Keratinocyte (primary cell): ENCODE results near the gene REX1BD. TPM values are rescaled to one million over a fixed set of nuclear protein-coding genes. Genes with fewer than 3 reads are reported as not detected.

Experiments used
- DNase-seq: peaks from one replicate; pipeline ENCODE4 v3.0.0-alpha.2; 2011; ENCODE audit warnings: low read depth, missing footprints, low spot score
- FAIRE-seq: peaks from 2 replicates; lab custom pipeline; 2011; peaks lifted over from hg19 to GRCh38; lab: Jason Lieb, UNC
- H2AFZ ChIP-seq: 2 replicates; pipeline ENCODE4 v1.6.0; 2012; ENCODE audit warnings: low read length, control low read depth, inconsistent platforms; ENCODE audit not compliant: control insufficient read depth
- H3K27ac ChIP-seq: 2 replicates; pipeline ENCODE4 v1.5.1; 2011; ENCODE audit warnings: low read length; ENCODE audit not compliant: control insufficient read depth, insufficient read depth
- H3K27me3 ChIP-seq: 3 replicates; pipeline ENCODE4 v1.6.0; 2011; ENCODE audit warnings: low read length; ENCODE audit not compliant: control insufficient read depth, insufficient read depth; ENCODE audit errors: extremely low read depth
- H3K36me3 ChIP-seq, 2 experiments: 2 replicates in 1 of 2; 3 replicates in 1 of 2; pipeline ENCODE4 v1.5.1; 2011; ENCODE audit warnings: low read length in 2 of 2, mild to moderate bottlenecking in 1 of 2; ENCODE audit not compliant: control insufficient read depth in 2 of 2, insufficient read depth in 2 of 2; ENCODE audit errors: extremely low read depth in 1 of 2
- H3K4me1 ChIP-seq: 3 replicates; pipeline ENCODE4 v1.5.1; 2011; ENCODE audit warnings: low read length; ENCODE audit not compliant: control insufficient read depth, insufficient read depth; ENCODE audit errors: extremely low read depth
- H3K4me2 ChIP-seq: 3 replicates; pipeline ENCODE4 v1.6.0; 2011; ENCODE audit warnings: low read depth, low read length; ENCODE audit not compliant: control insufficient read depth, insufficient read depth; ENCODE audit errors: extremely low read depth
- H3K4me3 ChIP-seq, 3 experiments: fragments of 200-600 bp in 1 of 3; sonication (generic) in 1 of 3; 2 replicates in 2 of 3; 3 replicates in 1 of 3; pipeline ENCODE4 v1.5.1; 2011 to 2016; ENCODE audit warnings: low read length in 3 of 3, mild to moderate bottlenecking in 3 of 3, control low read depth in 2 of 3, inconsistent platforms in 1 of 3, low read depth in 1 of 3, mixed read lengths in 1 of 3, mixed run types in 1 of 3, moderate library complexity in 1 of 3; ENCODE audit not compliant: control insufficient read depth in 2 of 3, insufficient read depth in 2 of 3; ENCODE audit errors: extremely low read depth in 1 of 3
- H3K79me2 ChIP-seq: 2 replicates; pipeline ENCODE4 v1.6.0; 2012; ENCODE audit warnings: low read length; ENCODE audit not compliant: control insufficient read depth, insufficient read depth
- H3K9ac ChIP-seq: 3 replicates; pipeline ENCODE4 v1.6.0; 2011; ENCODE audit warnings: low read length; ENCODE audit not compliant: control insufficient read depth, insufficient read depth; ENCODE audit errors: extremely low read depth
- H3K9me1 ChIP-seq: 3 replicates; pipeline ENCODE4 v1.6.0; 2011; ENCODE audit warnings: low read length; ENCODE audit not compliant: control insufficient read depth, insufficient read depth; ENCODE audit errors: extremely low read depth
- H3K9me3 ChIP-seq: 2 replicates; pipeline ENCODE4 v1.5.1; 2012; ENCODE audit warnings: low read depth, low read length; ENCODE audit not compliant: control insufficient read depth
- H4K20me1 ChIP-seq: 3 replicates; pipeline ENCODE4 v1.6.0; 2011; ENCODE audit warnings: low read length; ENCODE audit not compliant: control insufficient read depth, insufficient read depth; ENCODE audit errors: extremely low read depth
- EZH2 ChIP-seq: IDR thresholded peaks from one replicate; pipeline ENCODE4 v1.6.1; 2012; ENCODE audit warnings: inconsistent platforms, mild to moderate bottlenecking, low read length, moderate library complexity
- dilution Hi-C: fragments of 300-500 bp; cut with MboI; formaldehyde crosslinking; loops from one replicate; pipeline ENCODE4 v1.7.0; 2020; ENCODE audit warnings: low sequenced_read_pairs; ENCODE audit not compliant: extremely low pct_ligation_motif_present
- polyA plus RNA-seq, 5 experiments: library from polyadenylated mRNA; depleted of rRNA in 3 of 5; stranded (reverse) in 3 of 5; stranded (forward) in 1 of 5; unstranded in 1 of 5; fragments of >200 nt; gene quantifications; 1 replicate in 1 of 5; 2 replicates in 3 of 5; 3 replicates in 1 of 5; pipeline versions ENCODE4 v1.2.1 to v1.2.3, GENCODE V29; 2011 to 2012; ENCODE audit warnings: missing spikeins in 2 of 5, low read depth in 1 of 5, low replicate concordance in 1 of 5
- TF ChIP-seq, protein P1 (sequence below), 3 experiments: IDR thresholded peaks in 1 of 3; conservative IDR thresholded peaks in 1 of 3; optimal IDR thresholded peaks in 1 of 3; 2 replicates in 2 of 3; 3 replicates in 1 of 3; pipeline versions ENCODE3 to v1.5.1; 2011; ENCODE audit warnings: low read length in 3 of 3, mild to moderate bottlenecking in 3 of 3, moderate library complexity in 2 of 3, control low read depth in 1 of 3, inconsistent platforms in 1 of 3; ENCODE audit not compliant: insufficient read depth in 2 of 3; ENCODE audit errors: extremely low read depth in 1 of 3

The REX1BD gene
- polyA plus RNA-seq, 1 donor (not counting 4 experiments of a cell fraction or from before 2014, with no cell fraction given), result 31.9 TPM

DNA sequence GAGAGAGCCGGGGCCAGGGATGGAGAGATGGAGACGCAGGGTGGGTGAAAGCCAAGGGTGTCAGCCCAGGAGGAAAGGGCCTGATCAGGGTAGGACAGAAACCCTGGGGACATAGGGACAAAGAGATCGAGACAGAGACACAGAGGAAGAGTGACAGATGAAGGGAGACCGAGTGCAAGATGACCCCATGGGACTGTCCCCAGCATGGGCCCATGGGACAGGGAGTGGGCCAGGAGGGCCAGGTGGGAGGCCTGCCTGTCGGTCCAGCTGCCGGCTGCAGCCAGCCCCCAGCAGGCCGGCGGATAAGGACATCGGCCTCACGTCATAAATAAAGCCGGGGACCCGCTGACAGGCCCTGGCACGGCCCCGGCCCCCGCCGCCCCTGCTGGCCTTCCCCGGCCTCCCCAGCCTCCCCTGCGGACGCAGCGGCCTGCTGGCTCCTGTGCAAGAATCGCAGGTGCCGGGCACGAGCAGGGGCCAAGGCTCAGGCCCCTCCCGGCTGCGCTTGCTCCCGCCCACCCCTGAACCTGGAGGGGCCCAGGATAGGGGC is 6.3 kb downstream of the REX1BD start:
- Histone ChIP-seq H3K4me2 (peak overlapping the region; percentile 70), H3K4me1 (peaks cover 6% of the 10 kb centered on the region), H3K9ac (no peak overlapping the region), H3K4me3 (peak overlapping the region; percentile 20 to 33 (median 29)), H4K20me1 (no peaks in the 10 kb centered on the region), H3K79me2 (peaks cover 6% of the 10 kb centered on the region), H3K9me1 (no peaks in the 10 kb centered on the region), H3K27ac (no peak overlapping the region), H3K27me3 (no peaks in the 10 kb centered on the region), H3K36me3 (peaks cover 5 to 8% of the 10 kb centered on the region in 2 experiments), H3K9me3 (no peaks in the 10 kb centered on the region), H2AFZ (no peak overlapping the region)
- FAIRE-seq (no peak), DNase-seq (no peak)
- dilution Hi-C loops, result no loop called here
- TF ChIP-seq, protein P1, sequence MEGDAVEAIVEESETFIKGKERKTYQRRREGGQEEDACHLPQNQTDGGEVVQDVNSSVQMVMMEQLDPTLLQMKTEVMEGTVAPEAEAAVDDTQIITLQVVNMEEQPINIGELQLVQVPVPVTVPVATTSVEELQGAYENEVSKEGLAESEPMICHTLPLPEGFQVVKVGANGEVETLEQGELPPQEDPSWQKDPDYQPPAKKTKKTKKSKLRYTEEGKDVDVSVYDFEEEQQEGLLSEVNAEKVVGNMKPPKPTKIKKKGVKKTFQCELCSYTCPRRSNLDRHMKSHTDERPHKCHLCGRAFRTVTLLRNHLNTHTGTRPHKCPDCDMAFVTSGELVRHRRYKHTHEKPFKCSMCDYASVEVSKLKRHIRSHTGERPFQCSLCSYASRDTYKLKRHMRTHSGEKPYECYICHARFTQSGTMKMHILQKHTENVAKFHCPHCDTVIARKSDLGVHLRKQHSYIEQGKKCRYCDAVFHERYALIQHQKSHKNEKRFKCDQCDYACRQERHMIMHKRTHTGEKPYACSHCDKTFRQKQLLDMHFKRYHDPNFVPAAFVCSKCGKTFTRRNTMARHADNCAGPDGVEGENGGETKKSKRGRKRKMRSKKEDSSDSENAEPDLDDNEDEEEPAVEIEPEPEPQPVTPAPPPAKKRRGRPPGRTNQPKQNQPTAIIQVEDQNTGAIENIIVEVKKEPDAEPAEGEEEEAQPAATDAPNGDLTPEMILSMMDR (optimal IDR thresholded peaks at IDR 0.05 in 1 of 3, IDR thresholded peaks at IDR 0.05 in 1 of 3, conservative IDR thresholded peaks at IDR 0.05 in 1 of 3; ENCODE audit: extremely low read depth in 1 of 3, insufficient read depth in 2 of 3, low read length in 3 of 3), result no peak
- TF ChIP-seq EZH2, result no peak

DNA sequence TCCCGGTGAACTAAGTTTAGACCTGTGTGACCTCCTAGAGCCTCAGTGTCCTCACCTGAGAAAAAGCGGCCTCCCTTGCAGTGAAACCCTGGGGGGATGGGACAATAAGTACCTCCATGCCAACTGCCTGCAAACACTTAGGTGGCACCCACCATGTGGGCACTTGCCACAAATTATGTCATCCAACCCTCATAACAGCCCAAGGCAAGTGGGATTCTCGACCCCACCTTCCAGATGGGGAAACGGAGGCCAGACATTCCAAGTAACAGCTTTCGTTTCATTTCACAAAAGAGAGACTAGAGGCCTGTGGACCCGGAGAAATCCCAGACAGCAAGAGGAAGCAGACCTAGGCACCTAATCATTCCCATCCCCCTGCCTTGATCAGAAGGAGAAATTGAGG is 6.9 kb downstream of the REX1BD start:
- dilution Hi-C loops, result no loop called here
- H3K4me2 ChIP-seq, result no peak overlapping the region
- H4K20me1 ChIP-seq, result no peaks in the 10 kb centered on the region
- no peak for TF ChIP-seq EZH2
- TF ChIP-seq, protein P1 (optimal IDR thresholded peaks at IDR 0.05 in 1 of 3, IDR thresholded peaks at IDR 0.05 in 1 of 3, conservative IDR thresholded peaks at IDR 0.05 in 1 of 3; ENCODE audit: extremely low read depth in 1 of 3, insufficient read depth in 2 of 3, low read length in 3 of 3), result no peak
- H3K27me3 ChIP-seq, result no peaks in the 10 kb centered on the region
- FAIRE-seq (no peak), DNase-seq (no peak)
- no peaks in the 10 kb centered on the region for H3K9me3 ChIP-seq
- H3K36me3 ChIP-seq, result peaks cover 4 to 5% of the 10 kb centered on the region in 2 experiments
- H3K9me1 ChIP-seq, result no peaks in the 10 kb centered on the region
- H3K27ac ChIP-seq, result no peak overlapping the region
- peaks cover 4% of the 10 kb centered on the region for H3K4me1 ChIP-seq
- peaks cover 3% of the 10 kb centered on the region for H3K79me2 ChIP-seq
- no peak overlapping the region for H3K4me3 ChIP-seq
- H2AFZ ChIP-seq, result no peak overlapping the region
- no peak overlapping the region for H3K9ac ChIP-seq
